COR-L47 (cell line): ENCODE results near the gene LRP1.

Experiments used
- DNase-seq: peaks from one replicate; lab custom pipeline; 2025; lab: John Stamatoyannopoulos, UW

The LRP1 gene

DNA sequence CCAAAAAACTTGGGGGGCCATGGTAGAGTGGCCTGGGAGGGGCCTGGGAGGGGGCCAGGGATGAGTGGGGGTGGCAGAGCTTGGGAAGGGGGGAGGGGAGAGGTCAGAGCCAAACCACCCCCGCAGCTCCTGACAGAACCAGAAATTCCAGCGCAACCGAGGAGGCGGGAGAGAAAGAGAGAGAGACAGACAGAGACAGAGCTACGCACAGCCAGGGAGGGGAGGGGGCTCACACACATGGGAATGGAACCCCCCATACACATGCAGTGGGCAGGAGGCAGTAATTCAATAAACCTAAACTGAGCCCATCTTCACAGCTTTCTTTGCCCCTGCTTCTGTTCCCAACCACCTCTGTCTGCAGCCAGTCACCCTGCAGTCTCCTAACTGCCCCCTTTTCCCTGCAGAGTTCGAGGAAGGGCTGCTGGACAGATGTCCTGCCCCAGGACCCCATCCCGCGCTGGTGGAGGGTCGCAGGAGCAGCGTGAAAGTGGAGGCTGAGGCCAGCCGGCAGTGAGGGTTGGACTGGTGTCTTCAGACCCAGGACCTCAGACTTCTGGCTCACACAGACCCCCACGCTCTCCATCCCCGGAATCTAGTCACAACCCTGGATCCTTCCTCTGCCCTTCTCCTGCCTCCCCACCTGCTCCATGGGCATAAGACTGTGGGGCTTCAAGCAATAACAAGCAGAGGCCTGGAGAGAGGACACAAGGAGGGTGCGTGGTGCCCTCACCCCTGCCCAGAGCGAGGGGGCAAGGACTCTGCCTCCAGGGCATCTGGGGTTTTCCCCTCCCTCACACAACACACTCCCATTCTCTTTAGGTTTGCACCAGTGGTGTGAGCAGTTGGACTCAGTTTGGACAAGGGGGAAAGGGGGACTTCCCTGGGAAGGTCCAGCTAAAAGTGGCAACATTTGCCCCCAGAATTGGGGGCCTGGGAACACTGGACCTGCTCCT is 33.8 kb upstream of the LRP1 start:
- DNase-seq, result no peak

DNA sequence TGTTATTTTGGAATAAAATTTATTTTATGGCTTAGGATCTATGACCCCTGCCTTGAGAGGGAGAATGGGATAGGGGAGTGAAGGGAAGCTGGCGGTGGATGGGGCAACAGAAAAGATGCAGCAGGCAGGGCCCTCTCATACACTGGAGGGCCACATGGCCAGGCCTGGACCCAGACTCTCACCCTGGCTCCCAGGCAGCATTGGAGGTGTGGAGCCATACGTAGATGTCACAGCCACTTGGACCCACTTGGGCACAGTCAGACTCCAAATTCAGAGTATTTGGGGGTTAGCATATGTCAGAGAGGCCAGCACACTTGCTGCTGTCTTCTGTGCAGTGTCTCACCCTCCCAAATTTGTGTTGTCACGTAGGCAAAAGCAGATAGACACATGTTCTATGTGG is 32.8 kb upstream of the LRP1 start:
- DNase-seq, result no peak

DNA sequence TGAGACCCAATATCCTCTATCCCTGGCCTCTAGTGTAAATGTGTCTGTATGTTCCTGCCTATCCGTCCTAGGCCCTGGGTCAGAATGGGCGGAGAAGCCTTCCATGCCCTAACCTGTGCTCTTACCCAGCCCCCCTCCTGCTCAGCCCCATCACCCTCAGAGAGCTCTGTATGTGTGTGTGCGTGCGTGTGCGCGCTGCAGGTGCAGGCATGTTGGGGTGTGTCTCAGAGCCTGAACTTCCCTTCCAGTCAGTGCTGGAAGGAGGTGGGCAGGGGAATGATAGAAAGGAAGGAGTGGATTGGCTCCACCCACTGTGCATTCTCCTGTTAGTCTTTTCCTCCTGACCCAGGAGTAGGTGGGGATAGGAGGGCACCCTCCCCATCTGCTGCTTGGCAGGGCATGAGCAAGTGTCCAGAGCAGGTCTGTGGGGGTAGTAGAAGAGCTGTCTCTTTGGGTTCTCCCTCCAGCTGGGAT is 32.1 kb upstream of the LRP1 start:
- DNase-seq, result no peak

DNA sequence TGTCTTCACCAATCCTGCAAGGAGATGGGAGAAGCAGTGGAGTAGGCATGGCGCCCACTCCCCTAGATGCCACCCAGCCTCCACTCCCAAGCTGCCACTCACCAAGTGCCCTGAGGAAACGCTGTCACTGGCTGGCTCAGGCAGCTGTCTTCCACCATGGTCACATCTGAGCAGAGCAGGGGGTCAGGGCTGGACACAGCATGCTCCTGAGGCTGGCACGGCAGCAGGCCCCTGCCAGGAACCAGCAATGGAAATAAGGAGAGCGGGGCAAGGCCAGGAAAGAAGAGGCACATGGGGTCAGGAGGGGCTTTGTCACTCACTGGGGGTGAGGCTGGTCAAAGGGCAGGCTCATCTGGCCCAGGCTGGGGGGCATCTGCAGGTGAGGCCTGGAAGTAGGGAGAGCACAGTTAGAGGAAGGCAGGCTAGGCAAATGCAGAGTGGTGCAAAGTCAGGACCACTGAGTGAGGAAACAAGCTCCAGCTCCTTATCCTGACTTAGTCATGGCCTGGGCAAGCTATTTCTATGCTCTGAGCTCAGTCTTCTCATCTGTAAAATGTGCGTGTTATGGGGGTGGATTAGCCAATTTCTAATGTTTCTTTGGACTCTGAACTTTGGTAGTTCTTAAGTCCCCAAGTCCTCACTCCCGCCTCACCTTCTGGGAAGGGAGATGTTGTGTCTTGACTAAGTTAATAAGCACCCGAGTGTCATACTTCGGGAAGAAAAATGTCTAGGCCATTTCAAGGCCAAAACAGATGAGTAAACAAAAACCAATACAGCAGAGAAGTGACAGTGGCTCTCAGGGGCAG is 31.3 kb upstream of the LRP1 start:
- no peak for DNase-seq

DNA sequence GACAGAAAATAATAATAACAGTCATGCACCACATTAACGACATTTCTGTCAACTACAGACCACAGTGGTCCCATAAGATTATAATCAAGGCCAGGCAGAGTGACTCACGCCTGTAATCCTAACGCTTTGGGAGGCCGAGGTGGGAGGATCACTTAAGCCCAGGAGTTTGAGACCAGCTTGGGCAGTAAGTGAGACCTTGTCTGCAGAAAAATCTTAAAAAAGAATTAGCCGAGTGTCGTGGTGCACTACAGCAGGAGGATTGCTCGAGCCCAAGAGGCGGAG is 30.8 kb upstream of the LRP1 start:
- no peak for DNase-seq

DNA sequence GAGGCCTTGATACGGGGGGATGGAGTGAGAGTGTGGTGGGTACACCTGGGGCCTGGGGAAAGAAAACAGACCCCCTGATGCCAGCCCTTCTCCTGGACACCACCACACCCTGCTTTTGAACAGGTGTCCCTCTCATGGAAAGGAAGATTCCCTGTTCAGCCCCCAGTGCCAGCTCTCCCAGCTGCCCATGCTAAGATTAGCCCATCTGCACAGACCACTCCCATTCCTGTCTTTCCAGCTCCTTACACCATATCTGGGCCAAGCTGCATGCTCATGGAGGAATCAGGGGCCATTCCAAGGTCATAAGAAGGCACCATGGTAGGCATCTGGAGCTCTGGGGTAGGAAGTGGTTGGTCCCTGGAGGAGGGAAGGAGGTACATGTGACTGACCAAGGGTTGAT is 29.7 kb upstream of the LRP1 start:
- no peak for DNase-seq

DNA sequence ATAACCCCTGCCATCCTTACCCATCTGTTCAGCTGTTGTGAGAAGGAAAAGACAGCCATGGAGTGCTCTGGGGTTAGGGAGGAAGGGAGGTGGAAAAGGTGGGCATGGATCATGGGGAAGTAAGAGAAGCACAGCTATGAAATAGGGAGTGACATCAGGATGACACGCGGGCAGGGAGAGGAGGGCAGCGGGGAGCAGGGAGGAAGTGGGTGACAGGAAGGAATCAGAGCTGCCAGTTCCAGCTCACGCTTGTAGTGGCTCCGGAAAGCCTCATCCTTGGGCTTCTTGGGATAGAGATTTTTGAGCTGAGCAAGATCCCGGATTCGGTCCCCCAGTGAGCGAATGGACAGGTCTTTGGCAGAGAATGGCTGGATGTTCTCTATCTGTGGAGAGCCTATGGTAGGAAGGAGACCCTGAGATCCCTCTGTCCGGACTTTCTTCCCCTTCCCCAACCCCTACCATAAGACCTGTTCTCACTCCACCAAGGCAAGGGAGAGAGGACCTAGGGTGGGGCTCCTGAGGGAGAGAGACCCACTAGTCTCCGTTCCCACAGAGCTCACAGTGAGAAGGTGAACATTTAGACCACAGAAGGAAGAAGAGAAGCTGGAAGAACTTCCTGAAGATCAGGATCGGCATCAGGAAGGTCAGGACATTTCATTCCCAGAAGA is 29.1 kb upstream of the LRP1 start:
- DNase-seq, result no peak

DNA sequence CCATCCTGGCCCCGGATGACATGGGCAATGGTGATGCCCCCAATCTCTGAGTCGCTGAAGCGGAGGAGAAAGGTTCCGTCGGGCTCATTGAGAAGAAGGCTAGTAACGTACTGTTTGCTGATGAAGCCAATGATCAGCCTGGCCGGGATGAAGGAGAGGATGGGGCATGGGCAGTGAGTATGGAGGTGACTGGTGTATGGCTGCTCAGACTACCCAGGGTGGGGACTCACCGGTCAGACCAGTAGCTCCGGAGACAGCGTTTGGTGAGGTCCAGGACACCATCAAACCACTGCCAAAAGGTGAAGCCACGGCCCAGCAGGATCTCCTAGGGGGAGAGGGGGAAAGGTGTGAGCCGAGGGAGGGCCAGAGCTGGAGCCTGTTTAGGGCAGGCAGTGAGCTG is 28.5 kb upstream of the LRP1 start:
- DNase-seq, result no peak

DNA sequence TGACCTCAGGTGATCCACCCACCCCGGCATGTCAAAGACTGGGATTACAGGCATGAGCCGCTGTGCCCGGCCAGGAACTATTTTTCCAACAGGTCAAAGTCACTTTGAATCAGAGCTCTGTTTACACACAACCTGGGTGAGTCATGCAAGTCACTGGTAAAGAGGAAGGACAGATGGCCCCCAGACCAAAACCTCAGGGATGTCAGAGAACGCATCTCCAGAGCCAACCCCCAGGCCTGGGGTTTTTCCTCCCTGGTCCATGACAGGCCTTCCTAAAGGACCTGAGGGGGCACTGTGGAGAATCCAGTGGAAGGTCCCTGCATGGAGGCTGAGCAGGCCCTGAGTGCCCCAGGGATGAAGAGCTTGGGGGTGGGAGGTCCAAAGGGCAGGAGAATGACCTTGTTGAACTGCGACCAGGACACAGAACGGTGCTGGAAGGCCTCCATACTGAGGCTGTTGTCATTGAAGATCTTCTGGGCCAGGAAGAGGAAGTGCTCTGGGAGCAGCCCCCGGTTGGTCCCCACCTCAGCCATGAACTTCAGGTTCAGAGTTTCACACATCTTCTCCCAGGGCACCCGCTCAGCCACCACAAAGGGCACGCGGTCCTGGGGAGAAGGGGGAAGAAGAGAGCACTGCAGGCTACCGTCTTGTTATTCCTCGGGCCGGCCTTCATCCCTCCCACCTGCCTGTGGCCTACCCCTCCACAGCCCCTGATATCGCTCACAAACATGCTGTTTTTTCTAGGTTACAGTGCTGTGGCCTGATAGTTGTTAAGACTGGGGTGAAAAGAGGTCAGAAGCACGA is 26.2 kb upstream of the LRP1 start:
- DNase-seq, result no peak

DNA sequence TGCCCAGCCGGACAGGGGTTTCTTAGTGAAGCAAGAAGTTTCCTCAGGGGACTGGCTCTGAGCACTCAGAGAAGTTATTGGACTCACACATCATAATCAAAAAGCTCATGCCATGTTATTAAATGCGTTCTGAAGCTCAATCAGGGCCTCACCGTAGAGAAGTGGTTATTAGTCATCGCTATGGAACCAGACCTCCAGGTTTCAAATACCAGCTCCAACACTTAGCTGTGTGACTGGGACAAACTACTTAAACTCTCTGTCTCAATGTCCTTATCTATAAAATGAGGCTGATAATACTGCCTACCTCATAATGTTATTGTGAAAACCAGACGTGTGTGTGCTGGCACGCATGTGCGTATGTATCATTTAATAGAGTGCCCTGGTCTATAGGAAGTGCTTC is 24.4 kb upstream of the LRP1 start:
- no peak for DNase-seq

DNA sequence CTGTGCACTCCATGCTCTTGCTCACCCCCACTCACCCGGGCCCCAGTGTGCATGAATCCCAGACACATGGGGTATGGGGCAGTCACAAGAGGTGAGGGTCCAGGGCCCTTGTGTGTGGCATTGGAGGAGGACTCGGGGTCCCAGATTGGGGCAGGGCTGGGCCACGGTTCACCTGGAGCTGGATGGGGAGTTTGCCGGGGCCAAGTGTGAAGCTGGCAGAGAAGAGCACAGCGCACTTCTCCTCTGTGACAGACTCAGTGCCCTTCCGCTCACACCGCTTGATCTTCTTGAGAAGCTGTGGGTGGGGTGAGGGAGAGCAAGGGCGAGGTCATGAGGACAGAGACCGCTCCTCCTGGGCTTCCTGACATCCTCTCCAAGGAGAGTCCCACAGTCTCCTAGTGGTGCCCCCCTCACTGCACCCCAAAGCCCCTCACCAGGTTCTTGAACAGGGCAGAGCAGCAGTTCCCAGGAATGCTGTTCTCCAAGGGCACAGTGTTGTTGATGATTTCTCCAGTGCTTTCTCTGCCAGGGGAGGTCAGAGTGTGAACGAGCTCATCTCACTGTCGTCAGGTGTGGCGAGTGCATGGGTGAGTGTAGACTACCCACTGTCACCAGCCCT is 23.9 kb upstream of the LRP1 start:
- DNase-seq, result no peak

DNA sequence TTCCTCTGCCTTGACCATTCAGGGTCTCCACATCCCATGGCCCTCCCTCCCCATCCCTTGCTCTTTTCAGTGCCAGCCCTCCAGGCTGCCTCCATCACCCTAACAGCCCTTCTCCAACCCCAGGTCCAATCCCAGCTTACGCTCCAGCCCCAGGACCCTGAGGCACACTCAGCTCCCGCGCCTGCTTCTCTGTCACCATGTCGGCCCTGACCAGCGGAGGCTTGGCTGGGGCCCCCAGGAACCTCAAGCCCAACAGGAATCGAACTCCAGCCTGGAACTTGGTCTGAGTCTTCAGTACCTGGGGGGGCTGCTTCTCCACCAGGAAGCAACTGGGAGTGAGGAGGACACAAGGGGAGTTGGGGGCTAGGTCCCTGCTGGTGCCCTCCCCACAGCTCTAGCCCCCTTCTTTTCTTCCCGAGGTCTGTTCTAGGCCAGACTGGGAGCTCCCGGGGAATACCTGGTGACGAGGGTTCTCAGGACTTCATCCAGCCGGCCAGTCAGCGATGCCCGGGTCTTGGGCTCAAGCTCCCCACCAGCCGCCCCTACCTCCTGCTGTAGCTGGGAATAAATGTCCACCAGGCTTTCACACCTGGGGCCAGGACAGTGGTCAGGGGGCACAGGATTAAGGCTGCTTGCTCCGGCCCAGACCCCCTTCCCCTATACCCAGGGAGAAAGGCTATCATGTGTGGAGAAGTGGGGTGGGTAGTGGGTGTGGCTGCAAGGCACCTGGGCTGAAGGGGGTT is 23.1 kb upstream of the LRP1 start:
- DNase-seq, result no peak

DNA sequence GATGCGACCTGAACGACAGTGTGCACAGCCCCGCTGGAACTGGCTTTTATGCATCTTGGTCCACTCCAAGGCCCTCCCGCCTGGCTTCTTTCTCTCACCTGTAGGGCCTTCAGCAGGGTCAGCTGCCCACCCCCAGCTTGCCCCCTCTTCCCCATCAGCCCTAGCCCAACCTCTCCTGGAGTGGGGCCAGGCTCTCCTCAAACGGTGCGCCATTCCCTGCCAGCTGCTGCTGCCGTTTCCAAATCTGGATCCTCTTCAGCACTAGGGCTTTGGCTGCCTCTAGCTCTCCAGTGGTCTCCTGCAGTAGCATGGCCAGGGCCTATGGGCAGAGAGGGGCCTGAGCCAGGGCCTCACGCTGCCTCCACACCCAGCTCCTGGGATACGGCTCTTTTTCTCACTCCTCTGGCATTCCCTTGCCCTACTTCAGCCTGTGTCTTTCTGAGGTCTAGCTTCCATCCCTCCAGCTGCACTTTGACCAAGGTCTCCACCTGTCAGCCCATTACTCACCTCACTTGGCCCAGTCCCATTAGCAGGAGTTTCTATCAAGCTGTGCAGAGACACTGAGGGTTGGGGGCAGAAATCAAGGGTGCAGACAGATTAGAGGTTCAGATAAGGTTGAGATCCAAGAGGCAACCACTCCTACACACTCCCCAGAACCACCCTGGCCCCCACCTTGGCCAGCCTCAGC is 22.1 kb upstream of the LRP1 start:
- no peak for DNase-seq

DNA sequence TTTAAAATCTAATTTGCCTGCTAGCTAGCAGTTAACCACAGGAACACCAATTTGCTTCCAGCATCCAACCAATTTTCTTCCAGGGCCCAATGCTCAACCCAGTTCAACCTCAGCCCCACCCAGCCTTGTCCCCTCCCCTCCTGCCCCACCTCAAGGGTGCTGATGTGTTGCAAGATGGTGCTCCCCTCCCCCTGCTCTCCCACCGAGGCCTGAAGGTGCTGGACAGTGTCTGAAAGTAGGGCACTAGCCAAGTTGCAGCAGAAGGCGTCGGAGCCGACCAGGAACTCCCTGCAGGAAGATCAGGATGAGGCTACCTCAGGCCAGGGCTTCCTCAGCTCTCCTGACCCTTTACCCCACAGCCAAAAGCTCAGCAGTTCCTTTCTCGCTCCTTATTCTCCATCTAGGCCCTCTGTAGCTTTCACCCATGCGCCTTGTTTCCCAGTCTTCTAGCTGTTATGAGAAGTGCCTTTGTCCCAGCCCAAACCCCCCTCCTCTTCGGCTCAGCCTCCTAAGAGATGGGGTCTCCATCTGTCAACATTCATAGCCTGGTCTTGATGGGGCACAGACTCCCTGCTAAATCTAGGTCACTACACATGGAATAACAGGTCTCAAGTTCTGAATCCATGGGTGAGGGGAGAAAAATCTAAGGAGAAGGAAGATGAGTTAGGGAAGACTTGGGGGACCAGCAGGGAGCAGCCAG is 20.7 kb upstream of the LRP1 start:
- DNase-seq, result no peak

DNA sequence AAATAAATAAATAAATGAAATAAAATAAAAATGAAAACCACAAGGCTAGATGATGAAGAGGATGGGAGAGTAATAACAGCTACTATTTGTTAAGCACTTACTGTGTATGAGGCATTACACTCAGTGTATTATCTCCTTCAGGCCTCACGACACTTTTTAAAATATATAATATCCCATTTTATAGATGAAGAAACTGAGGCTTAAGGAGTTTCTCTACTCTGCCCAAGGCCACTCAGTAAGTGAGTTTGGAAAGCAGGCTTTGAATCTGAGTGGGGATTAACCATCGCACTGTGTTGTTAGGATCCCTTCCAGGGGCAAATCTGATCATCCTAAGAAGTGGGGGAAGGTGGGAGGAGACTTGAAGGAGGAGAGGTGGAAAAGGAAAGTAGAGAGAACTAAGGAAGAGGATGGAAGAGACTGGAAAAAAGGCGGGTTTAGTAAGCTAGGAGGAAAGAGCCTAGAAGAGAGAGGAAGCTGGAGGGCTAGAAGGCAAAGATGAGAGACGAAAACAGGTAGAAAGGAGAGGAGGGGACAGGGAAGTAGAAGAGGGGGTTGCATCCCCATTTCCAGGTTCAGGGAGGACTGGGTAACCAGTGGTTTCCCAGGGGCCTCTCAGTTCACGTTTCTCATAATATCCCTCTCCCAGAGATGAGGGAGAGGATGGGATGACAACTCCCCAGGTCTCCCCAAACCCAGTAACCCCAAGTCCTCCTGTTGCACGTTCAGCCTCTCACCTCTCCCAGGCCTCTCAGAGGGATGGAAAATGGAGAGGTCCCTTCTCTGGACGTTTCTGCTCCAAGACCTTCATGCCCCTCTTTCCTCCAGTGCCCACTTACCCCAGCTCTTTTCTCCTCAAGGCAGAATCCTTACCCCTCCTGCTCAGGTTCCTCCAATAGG is 18.8 kb upstream of the LRP1 start:
- no peak for DNase-seq

DNA sequence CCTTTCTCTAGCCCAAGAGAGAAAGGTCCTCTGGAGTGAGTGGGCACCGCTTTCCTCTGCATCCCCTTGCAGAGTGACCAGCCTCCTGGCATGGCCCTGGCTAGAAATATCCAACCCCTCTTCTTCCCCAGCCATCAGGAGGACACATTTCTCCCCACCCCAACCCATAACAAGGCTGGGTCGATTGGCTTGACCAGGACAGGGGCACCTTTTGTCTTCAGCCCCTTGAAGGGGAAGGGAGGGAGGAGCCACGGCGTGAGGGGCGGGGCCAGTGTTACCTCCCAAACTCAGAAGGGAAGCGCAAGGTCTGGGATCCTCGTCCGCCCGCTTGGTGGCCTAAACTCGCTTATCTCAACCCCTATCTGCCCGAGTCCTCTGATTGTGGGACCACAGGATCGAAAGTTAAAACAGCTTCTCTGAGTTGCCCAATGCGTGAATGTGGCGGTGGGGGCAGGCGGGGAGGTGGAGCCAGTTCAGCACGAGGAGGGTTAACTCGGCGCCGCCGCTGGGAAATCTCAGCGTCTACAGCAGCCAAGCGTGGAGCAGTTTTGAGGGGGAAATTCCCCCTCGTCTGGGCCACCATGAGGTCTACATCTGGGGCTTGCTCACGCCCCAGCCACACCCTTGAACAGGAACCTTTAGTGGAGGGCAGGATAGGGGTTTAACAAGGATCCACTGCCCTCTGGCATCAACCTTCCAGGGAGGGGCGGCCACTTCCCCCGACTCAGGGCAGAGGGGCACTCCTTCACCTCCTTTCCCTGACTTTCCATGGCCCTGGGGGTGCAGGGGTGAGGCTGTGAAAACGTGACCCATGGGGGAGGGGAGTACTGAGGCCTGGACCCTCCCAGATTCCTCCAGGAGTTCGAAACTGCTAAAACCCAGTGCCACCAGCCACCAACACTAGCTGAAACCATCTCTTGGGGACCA is 17.9 kb upstream of the LRP1 start:
- no peak for DNase-seq

DNA sequence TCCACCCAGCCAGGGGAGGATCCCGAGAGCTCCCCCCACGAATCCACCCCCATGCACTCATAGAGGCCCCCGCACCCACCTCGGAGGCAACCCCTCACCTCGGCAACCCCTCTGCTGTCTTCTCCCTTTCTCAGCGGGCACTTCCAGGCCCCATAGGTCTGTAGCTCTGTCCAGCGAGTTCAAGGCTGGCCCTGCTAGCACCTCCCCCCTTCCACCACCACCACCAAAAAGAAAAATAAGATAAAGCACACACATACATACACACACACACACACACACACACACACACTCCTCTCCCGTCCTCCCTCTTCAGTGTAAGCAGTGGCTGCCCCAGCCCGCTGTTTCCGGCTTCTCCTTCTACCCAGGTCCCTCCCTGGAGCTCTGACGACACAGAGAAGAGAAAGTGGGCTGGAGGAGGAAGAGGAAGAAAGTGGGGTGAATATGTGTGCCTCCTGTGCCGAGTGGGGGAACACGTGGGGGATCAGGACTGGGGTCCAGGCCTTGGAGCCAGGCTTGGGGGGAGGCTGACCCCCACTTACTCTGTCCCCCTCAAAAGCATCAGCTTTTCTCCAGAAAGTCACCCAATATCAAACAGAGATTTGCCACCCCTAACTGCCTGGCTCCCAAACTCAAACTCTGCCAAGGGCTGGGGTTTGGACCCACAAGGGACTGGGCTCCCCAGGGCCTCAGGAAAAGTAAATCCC is 17.1 kb upstream of the LRP1 start, which contains the start of gene STAT6:
STAT6 (minus strand) TSS at position 332 of the 704 bp plus-strand sequence. CDS start 3,084 bp downstream, outside the sequence.
- DNase-seq, result no peak
